ENCODE results near the gene HBA1. TPM values are rescaled to one million over a fixed set of nuclear protein-coding genes. Genes with fewer than 3 reads are reported as not detected.

The HBA1 gene
- total and polyA plus RNA-seq, 9 of the 15 experiments (the other 6 are each of a cell fraction or from before 2014, with no cell fraction given), result 128 to 2,388 (median 380) TPM

GRCh38 chr16:154217-155030, 22.1 kb upstream of the HBA1 start (continued):
- TF ChIP-seq, protein P1, sequence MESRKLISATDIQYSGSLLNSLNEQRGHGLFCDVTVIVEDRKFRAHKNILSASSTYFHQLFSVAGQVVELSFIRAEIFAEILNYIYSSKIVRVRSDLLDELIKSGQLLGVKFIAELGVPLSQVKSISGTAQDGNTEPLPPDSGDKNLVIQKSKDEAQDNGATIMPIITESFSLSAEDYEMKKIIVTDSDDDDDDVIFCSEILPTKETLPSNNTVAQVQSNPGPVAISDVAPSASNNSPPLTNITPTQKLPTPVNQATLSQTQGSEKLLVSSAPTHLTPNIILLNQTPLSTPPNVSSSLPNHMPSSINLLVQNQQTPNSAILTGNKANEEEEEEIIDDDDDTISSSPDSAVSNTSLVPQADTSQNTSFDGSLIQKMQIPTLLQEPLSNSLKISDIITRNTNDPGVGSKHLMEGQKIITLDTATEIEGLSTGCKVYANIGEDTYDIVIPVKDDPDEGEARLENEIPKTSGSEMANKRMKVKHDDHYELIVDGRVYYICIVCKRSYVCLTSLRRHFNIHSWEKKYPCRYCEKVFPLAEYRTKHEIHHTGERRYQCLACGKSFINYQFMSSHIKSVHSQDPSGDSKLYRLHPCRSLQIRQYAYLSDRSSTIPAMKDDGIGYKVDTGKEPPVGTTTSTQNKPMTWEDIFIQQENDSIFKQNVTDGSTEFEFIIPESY (CRISPR knock-in tag; IDR thresholded peaks at IDR 0.05), result peak; percentile 91
- TF ChIP-seq LARP7 (IDR thresholded peaks at IDR 0.05) (no peak), KLF1 (tag; IDR thresholded peaks at IDR 0.05) (no peak), ZSCAN32 (CRISPR knock-in tag; IDR thresholded peaks at IDR 0.05) (no peak), NR1H2 (CRISPR knock-in tag; IDR thresholded peaks at IDR 0.05) (no peak), ZNF280B (CRISPR knock-in tag; IDR thresholded peaks at IDR 0.05) (no peak), ARID3A (IDR thresholded peaks at IDR 0.05; ENCODE audit: borderline replicate concordance, low read depth, low read length) (no peak), GATAD2A (IDR thresholded peaks at IDR 0.05) (0 out of 2 replicates have a peak, but pooled peaks have one; percentile 53), NFIX (CRISPR knock-in tag; IDR thresholded peaks at IDR 0.05; ENCODE audit: low read depth) (no peak), SP2 (IDR thresholded peaks at IDR 0.05; ENCODE audit: extremely low read depth, low read depth, low read length, poor library complexity, severe bottlenecking) (no peak), SRF (CRISPR knock-in tag; IDR thresholded peaks at IDR 0.05) (no peak), ZNF24 (IDR thresholded peaks at IDR 0.05) (no peak), ZNF589 (CRISPR knock-in tag; IDR thresholded peaks at IDR 0.05; ENCODE audit: low read depth) (no peak), CEBPG (CRISPR knock-in tag; IDR thresholded peaks at IDR 0.05) (no peak), CEBPG (tag; conservative IDR thresholded peaks at IDR 0.05 in 1 of 2, IDR thresholded peaks at IDR 0.05 in 1 of 2) (no peak), SIX5 (IDR thresholded peaks at IDR 0.05; ENCODE audit: borderline replicate concordance in 1 of 2, insufficient read depth in 1 of 2, low read depth in 1 of 2, low read length in 2 of 2) (no peak), CHCHD3 (CRISPR knock-in tag; IDR thresholded peaks at IDR 0.05) (no peak), NR0B1 (IDR thresholded peaks at IDR 0.05; ENCODE audit: partially characterized antibody) (no peak)
- TF ChIP-seq, protein P2, sequence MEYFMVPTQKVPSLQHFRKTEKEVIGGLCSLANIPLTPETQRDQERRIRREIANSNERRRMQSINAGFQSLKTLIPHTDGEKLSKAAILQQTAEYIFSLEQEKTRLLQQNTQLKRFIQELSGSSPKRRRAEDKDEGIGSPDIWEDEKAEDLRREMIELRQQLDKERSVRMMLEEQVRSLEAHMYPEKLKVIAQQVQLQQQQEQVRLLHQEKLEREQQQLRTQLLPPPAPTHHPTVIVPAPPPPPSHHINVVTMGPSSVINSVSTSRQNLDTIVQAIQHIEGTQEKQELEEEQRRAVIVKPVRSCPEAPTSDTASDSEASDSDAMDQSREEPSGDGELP (CRISPR knock-in tag; IDR thresholded peaks at IDR 0.05; ENCODE audit: borderline replicate concordance), result peak; percentile 29; the same call in 1 of the 2 replicates
- TF ChIP-seq, protein P3, sequence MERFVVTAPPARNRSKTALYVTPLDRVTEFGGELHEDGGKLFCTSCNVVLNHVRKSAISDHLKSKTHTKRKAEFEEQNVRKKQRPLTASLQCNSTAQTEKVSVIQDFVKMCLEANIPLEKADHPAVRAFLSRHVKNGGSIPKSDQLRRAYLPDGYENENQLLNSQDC (CRISPR knock-in tag; IDR thresholded peaks at IDR 0.05), result no peak
